ENCODE results near the gene TMEM132E.

The TMEM132E gene

DNA sequence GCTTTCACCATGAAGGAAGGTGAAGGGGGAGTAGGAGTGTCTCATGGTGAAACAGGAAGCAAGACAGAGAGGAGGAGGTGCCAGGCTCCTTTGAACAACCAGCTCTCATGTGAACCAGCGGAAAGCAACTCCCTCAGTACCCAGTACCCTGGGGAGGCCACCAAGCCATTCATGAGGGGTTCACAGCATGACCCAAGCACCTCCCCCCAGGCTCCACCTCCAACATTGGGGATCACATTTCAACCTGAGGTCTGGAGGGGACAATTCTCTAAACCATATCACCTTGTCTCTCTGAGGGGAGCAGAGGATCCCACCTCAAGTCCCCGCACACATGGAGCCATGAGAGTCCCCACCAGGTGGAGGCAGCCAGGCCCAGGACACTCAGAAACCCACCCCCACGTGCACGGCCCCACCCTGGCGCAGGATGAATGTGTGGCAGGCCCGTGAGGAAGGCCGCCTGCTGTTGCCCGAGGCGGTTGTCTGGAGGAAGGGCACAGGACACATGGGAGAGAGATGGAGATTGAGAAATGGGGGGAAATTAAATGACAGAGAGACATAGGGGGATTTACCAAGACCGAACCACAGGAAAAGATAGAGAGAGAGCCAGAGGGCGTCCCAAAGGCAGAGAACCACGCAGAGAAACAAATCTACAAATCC lies 85.9 kb downstream of the TMEM132E start:
- DNase-seq (ENCODE audit: low read depth): no peak

GRCh38 chr17:34665819-34666763 lies 86.7 kb downstream of the TMEM132E start:
- DNase-seq (ENCODE audit: low read depth): no peak

GRCh38 chr17:34667656-34668055 lies 88.3 kb downstream of the TMEM132E start:
- no peak for DNase-seq (ENCODE audit: low read depth)

GRCh38 chr17:34668206-34668605 lies 88.8 kb downstream of the TMEM132E start:
- DNase-seq (ENCODE audit: low read depth): no peak

DNA sequence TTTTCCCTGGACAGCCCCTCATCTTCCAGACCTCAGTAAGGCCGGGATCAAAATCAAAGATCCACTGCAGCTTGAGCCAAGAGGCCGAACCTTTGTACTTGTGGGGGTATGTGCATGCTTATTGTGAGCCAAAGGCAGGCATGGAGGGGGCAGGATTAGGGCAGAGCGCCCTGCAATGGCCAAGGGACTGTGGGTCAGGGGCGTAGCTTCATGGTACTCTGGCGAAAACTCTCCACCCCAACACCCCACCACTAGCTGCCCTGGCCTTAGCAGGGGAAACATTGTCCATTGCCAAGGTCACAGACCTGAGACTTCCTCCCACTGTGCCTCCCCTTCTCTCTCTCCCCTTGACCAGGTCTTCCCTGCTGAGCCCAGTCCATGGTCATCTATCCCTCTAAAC lies 90.1 kb downstream of the TMEM132E start:
- no peak for DNase-seq (ENCODE audit: low read depth)

DNA sequence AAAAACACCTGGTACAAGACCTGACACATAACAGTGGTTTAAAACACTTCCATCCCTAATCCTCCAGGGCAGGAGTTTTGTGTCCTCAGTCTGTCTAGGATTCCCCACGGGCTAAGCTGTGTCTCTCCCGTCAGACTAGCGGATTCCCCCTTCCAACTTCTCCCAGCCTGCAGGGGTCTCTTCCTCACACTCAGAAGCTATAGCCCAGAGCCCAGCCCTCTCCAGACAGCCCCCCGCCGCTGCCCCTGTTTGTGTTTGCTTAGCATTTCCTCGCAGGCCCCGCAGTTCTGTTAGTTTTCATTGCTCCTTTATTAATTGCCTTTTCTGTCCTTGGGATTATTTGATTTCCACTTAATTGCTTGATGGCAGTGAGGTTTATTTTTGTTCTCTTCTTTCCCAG lies 91.2 kb downstream of the TMEM132E start:
- DNase-seq (ENCODE audit: low read depth): no peak

DNA sequence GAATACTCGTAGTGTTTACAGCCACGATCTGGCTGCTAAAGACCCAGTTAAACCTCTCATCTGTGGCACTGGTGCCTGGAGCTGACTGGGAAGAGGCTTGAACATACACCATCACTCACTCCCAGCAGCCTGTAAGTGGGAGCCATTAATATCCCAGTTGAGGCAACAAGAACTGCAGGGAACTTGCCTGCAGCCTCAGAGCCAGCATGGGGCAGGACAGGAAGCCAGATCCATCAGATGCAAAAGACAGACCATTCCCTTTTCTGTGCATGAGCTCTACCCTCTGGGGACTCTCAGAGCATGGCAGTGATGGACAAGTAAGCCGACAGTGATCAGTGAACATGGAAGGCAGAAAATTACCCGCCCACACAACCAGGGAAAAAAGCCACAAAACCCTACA lies 91.8 kb downstream of the TMEM132E start:
- DNase-seq (ENCODE audit: low read depth): no peak

- DNase-seq (ENCODE audit: low read depth): no peak
Measured at GRCh38 chr17:34672176-34672785, 92.9 kb downstream of the TMEM132E start.

- DNase-seq (ENCODE audit: low read depth): no peak
Measured at GRCh38 chr17:34673516-34673915, 94.1 kb downstream of the TMEM132E start.

DNA sequence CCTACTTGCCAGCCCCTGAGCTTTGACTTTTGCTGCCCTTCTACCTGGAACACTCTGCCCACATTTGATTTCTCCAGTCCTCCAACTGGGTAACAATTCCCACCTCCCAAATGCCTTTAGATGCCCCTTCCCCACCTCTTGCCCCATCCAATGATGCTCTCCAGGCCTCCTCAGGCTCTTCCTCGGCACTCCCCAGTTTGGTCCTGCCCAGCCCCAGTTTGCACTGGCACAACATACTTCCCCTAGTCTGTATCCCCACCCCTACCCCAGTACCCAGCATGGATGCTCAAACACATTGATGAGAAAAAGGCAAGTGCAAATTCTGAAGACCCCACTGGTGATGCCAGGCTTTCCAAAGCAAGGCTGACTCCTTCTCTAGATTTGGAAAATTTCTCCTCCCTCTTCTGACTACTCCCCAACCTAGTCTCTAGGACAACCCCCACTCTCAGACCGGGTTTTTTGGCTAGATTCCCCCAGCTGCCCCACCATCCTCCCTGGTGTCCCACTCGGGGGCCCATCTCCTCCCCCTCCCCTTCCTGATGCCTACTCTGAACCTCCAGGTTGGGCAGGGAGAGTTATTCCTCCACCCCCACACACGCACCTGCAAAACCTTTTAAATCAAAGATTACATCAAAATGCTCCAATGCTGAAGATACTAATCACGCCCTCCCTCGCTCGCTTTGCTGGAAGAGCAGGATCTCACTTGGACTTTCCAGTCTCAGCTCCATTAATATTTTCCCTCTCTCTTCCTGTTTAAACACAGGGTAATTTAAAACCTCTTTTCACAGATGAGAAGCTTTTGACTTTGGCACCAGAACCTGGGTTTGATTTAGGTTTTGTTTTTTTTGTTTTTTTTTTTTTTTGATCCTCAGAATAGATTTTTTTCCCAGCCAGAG lies 94.9 kb downstream of the TMEM132E start:
- no peak for DNase-seq (ENCODE audit: low read depth)

GRCh38 chr17:34675143-34675542 lies 95.8 kb downstream of the TMEM132E start:
- no peak for DNase-seq (ENCODE audit: low read depth)

DNA sequence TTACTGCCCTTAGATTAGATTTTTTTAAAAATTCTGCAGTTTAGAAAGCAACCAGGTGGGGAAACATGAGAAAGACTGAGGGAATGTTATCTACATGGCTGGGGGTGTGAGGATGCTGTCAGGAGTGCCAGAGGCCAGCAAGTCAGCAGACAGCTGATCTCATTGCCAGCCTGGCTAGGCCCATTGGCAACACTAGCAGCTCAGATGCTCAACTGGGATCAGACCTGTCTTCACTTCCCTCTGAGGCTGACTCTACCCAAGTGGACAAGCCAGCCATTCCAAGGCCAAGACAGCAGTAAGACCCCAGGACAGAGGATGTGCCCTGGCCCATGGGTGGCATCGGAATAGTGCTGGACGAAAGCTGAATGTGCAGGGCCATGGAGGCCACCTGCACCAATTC lies 96.2 kb downstream of the TMEM132E start:
- DNase-seq (ENCODE audit: low read depth): no peak

DNA sequence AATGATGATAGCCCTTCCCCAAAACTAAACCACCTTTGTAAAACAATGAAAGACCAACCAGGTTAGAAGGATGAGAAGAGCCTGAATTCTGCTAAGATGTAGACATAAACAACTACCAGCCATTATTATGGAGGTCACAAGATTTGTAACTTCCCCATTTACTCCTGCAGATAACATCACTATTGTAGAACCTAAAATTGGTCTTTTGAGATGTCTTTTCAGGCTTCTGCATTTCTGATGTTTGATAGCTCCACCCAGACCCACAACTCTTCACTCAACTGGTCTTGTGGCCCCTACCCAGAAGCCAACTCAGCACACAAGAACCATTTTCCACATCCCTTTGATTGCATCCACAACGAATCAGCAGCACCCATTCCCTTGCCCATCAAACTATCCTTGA lies 100.8 kb downstream of the TMEM132E start:
- DNase-seq (ENCODE audit: low read depth): no peak

DNA sequence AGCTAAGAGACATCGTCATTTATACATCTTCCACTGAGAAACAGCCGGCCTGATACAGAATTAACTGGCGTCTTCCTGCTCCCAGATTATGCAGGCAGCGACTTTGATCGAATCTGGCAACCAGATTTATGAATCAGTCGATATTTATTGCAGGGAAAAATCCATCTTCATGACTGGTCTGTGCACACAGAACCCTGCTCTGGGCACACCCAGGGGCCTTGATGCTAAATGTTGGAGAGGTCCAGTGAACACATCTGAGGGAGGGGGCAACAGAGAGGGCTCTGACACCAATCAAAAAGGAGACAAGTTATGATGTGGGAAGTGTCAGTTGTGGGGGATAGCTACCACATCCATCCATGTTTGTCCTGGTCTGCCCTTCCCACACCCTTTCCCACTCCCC lies 102.9 kb downstream of the TMEM132E start:
- DNase-seq (ENCODE audit: low read depth): no peak

GRCh38 chr17:34683390-34683789 lies 104.0 kb downstream of the TMEM132E start:
- no peak for DNase-seq (ENCODE audit: low read depth)
